OCI-LY1 (cell line): Measurements from ENCODE around the gene MTMR12.

Experiments
- CTCF ChIP-seq: fragments of 200-600 bp; sonication (generic), shearing (Covaris generic); IDR thresholded peaks from 2 replicates; pipeline ENCODE4 v1.5.1; 2017; ENCODE audit warnings: mild to moderate bottlenecking, antibody characterized with exemption, low read length, moderate library complexity, mixed read lengths
- EZH2 ChIP-seq: fragments of 200-600 bp; sonication (generic), shearing (Covaris generic); IDR thresholded peaks from 2 replicates; pipeline ENCODE4 v1.8.0; 2017; ENCODE audit warnings: borderline replicate concordance, mixed run types, mild to moderate bottlenecking, antibody characterized with exemption, low read length, moderate library complexity, mixed read lengths

GRCh38 chr5:32302835-32303754 is 9.6 kb downstream of the MTMR12 start:
- TF ChIP-seq EZH2 (no peak), CTCF (no peak)
